ENCODE measurements around the gene CD300LD.
"Not testable (repeated sequence)": the region's sequence is repeated elsewhere in the genome, so short reads cannot be mapped to it uniquely, and the experiment has no call there.

Gene CD300LD

GRCh38 chr17:74633326-74633725 is 41.2 kb upstream of the CD300LD start:
- TF ChIP-seq CTCF (IDR thresholded peaks at IDR 0.05; ENCODE audit: control insufficient read depth, extremely low read depth, insufficient read depth) = no peak
- no peak for DNase-seq (ENCODE audit: low read depth)
- no peak overlapping the region for H3K4me3 ChIP-seq (ENCODE audit: low read depth, low read length)

- H3K4me3 ChIP-seq (ENCODE audit: low read depth, low read length) = no peak overlapping the region
- DNase-seq (ENCODE audit: low read depth) = no peak
- no peak for TF ChIP-seq CTCF (IDR thresholded peaks at IDR 0.05; ENCODE audit: control insufficient read depth, extremely low read depth, insufficient read depth)
Measured at GRCh38 chr17:74632617-74633016, 40.5 kb upstream of the CD300LD start.

GRCh38 chr17:74631468-74632450 is 39.7 kb upstream of the CD300LD start:
- TF ChIP-seq CTCF (IDR thresholded peaks at IDR 0.05; ENCODE audit: control insufficient read depth, extremely low read depth, insufficient read depth) = no peak
- no peak for DNase-seq (ENCODE audit: low read depth)
- H3K4me3 ChIP-seq (ENCODE audit: low read depth, low read length) = no peak overlapping the region

- H3K4me3 ChIP-seq (ENCODE audit: low read depth, low read length); DNase-seq (ENCODE audit: low read depth): not testable (repeated sequence)
Measured at GRCh38 chr17:74630251-74630650, 38.2 kb upstream of the CD300LD start.

GRCh38 chr17:74625661-74626060 is 33.6 kb upstream of the CD300LD start:
- TF ChIP-seq CTCF (IDR thresholded peaks at IDR 0.05; ENCODE audit: control insufficient read depth, extremely low read depth, insufficient read depth) = no peak
- DNase-seq (ENCODE audit: low read depth) = no peak
- H3K4me3 ChIP-seq (ENCODE audit: low read depth, low read length) = no peak overlapping the region

GRCh38 chr17:74624131-74624530 is 32.0 kb upstream of the CD300LD start:
- no peak for DNase-seq (ENCODE audit: low read depth)
- H3K4me3 ChIP-seq (ENCODE audit: low read depth, low read length) = no peak overlapping the region
- no peak for TF ChIP-seq CTCF (IDR thresholded peaks at IDR 0.05; ENCODE audit: control insufficient read depth, extremely low read depth, insufficient read depth)

- no peak for DNase-seq (ENCODE audit: low read depth)
- H3K4me3 ChIP-seq (ENCODE audit: low read depth, low read length) = no peak within 1 kb of the TSS
- no peak for TF ChIP-seq CTCF (IDR thresholded peaks at IDR 0.05; ENCODE audit: control insufficient read depth, extremely low read depth, insufficient read depth)
Measured at GRCh38 chr17:74623693-74624093, 31.6 kb upstream of the CD300LD start, which contains the start of gene CD300E. CD300E (minus strand) TSS chr17:74623738; CDS start chr17:74623621, 117 bp downstream.

Measured in LNCaP clone FGC (cell line).